BJ (cell line): ENCODE data around the gene WDR64. TPM values are rescaled to one million over a fixed set of nuclear protein-coding genes. Genes with fewer than 3 reads are reported as not detected.
"Not testable (repeated sequence)": the region's sequence is repeated elsewhere in the genome, so short reads cannot be mapped to it uniquely, and the experiment has no call there.

Source experiments
- CTCF ChIA-PET: fragments of 350-600 bp; formaldehyde crosslinking; extraction: SDS; loops from one replicate; lab custom pipeline; 2021; ENCODE audit warnings: antibody characterized with exemption, inconsistent platforms; lab: Yijun Ruan, JAX
- POLR2A ChIA-PET: fragments of 300-600 bp; sonication (Branson Sonifier 250); formaldehyde crosslinking; extraction: SDS; loops from one replicate; lab custom pipeline; 2021; ENCODE audit warnings: antibody characterized with exemption; lab: Charles Lee
- DNase-seq: peaks from one replicate; pipeline ENCODE4 v3.0.0-alpha.2; 2011; ENCODE audit warnings: low read depth
- H3K27me3 ChIP-seq: 2 replicates; pipeline ENCODE4 v1.6.0; 2011; ENCODE audit warnings: low read length; ENCODE audit not compliant: control insufficient read depth, insufficient read depth
- H3K36me3 ChIP-seq: 2 replicates; pipeline ENCODE4 v1.5.1; 2011; ENCODE audit warnings: low read length; ENCODE audit not compliant: control insufficient read depth, insufficient read depth
- H3K4me3 ChIP-seq: 2 replicates; pipeline ENCODE4 v1.5.1; 2011; ENCODE audit warnings: low read depth, mild to moderate bottlenecking, control low read depth, low read length
- CTCF ChIP-seq: IDR thresholded peaks from 2 replicates; pipeline ENCODE4 v1.5.1; 2011; ENCODE audit warnings: low read depth, mild to moderate bottlenecking, control low read depth, inconsistent platforms, low read length, moderate library complexity; ENCODE audit not compliant: insufficient read depth
- polyA plus RNA-seq: library from polyadenylated mRNA; depleted of rRNA; stranded (reverse); fragments of >200 nt; gene quantifications from 2 replicates; pipeline ENCODE4 v1.2.3, GENCODE V29; 2011

WDR64 gene
- polyA plus RNA-seq, 1 experiment = not detected

DNA sequence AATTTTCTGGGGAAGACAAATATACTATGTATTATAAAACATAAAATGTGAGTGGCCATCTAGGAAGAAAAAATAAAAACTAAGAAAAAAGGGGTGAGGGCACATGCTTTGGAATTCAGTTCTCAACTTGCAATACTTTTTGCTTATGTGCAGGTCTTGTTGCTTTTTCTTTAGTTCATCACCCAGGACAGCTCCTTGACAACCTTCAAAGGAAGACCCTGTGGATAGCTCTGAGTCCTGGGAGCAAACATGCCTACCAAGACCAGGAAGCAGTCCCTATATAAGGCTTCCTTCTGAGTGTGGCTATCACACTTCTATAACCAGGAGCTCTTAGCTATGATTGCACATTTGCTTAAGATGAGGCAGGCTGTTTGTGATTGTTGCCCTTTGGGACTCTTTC is 78.0 kb downstream of the WDR64 start:
- ChIA-PET POLR2A (no interaction called here), CTCF (no interaction called here)
- Histone ChIP-seq H3K4me3 (no peak overlapping the region), H3K27me3 (peaks cover 2% of the 10 kb centered on the region; the same call in 1 of the 2 replicates), H3K36me3 (no peaks in the 10 kb centered on the region)
- no peak for DNase-seq
- no peak for TF ChIP-seq CTCF

DNA sequence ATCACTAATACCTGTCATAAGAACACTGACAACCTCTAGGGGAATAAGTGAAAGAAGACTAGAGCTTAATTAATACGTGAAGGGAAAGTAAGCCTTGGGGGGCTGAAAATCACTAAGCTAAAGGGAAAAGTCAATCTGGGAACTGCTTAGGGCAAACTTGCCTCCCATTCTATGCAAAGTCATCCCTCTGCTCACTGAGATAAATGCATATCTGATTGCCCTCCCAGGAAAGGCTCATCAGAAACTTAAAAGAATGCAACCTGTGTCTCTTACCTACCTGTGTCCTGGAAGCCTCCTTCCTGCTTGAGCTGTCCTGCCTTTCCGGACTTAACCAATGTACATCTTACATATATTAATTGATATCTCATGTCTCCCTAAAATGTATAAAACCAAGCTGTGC is 81.8 kb downstream of the WDR64 start:
- DNase-seq = no peak
- H3K36me3 ChIP-seq = no peaks in the 10 kb centered on the region
- H3K4me3 ChIP-seq = no peak overlapping the region
- TF ChIP-seq CTCF = no peak
- CTCF ChIA-PET = no interaction called here
- POLR2A ChIA-PET = no interaction called here
- H3K27me3 ChIP-seq = no peaks in the 10 kb centered on the region; the same call in 1 of the 2 replicates

- ChIA-PET POLR2A (no interaction called here), CTCF (no interaction called here)
- H3K36me3 ChIP-seq = no peaks in the 10 kb centered on the region
- DNase-seq = no peak
- H3K4me3 ChIP-seq = no peak overlapping the region
- no peaks in the 10 kb centered on the region; the same call in 1 of the 2 replicates for H3K27me3 ChIP-seq
- no peak for TF ChIP-seq CTCF
Observed at GRCh38 chr1:241734533-241734932, 82.5 kb downstream of the WDR64 start.

DNA sequence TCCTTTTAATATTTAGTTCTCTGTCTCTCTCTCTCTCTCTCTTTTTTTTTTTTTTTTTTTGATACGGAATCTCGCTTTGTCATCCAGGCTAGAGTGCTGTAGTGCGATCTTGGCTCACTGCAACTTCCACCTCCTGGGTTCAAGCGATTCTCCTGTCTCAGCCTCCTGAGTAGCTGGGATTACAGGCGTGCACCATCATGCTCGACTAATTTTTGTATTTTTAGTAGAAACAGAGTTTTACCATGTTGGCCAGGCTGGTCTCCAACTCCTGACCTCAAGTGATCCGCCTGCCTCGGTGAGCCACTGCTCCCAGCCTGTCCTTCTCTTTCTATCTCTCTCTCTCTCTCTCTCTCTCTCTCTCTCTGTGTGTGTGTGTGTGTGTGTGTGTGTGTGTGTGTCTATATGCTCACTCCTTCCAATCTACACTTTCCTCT is 83.4 kb downstream of the WDR64 start:
- CTCF ChIA-PET, DNase-seq, H3K36me3 ChIP-seq, H3K27me3 ChIP-seq, H3K4me3 ChIP-seq, POLR2A ChIA-PET: not testable (repeated sequence)

- no peaks in the 10 kb centered on the region; the same call in 1 of the 2 replicates for H3K27me3 ChIP-seq
- no peak overlapping the region for H3K4me3 ChIP-seq
- ChIA-PET POLR2A (no interaction called here), CTCF (no interaction called here)
- no peak for DNase-seq
- TF ChIP-seq CTCF = no peak
- no peaks in the 10 kb centered on the region for H3K36me3 ChIP-seq
Observed at GRCh38 chr1:241736387-241736786, 84.3 kb downstream of the WDR64 start.
